Tibial artery (tissue), 4 donors: ENCODE data around the gene HSPB6.
A peak's percentile ranks its signal among the peaks of the same experiment; 100 is the strongest.

Source experiments
- DNase-seq, 2 donors: peaks; one replicate each; pipeline ENCODE4 v3.0.0-alpha.2; 2019
- H3K27ac ChIP-seq, 2 donors: fragments of 200-600 bp; sonication (generic) in 1 of 2; 1 replicate in 1 of 2; 2 replicates in 1 of 2; pipeline ENCODE4 v1.5.1; 2018 to 2019; ENCODE audit warnings: mild to moderate bottlenecking in 1 of 2
- H3K27me3 ChIP-seq, 2 donors: fragments of 200-600 bp; sonication (generic) in 1 of 2; one replicate each; pipeline versions ENCODE4 v1.5.1 to v1.6.0; 2016 to 2019
- H3K36me3 ChIP-seq, 3 donors: fragments of 200-600 bp; sonication (generic) in 2 of 3; one replicate each; pipeline ENCODE4 v1.5.1; 2016 to 2019; ENCODE audit warnings: mild to moderate bottlenecking in 2 of 3
- H3K4me1 ChIP-seq, 4 donors: fragments of 200-600 bp; sonication (generic) in 2 of 4; 1 replicate in 3 of 4; 2 replicates in 1 of 4; pipeline ENCODE4 v1.5.1; 2016 to 2019
- H3K4me3 ChIP-seq, 2 donors: fragments of 200-600 bp; sonication (generic) in 1 of 2; 1 replicate in 1 of 2; 2 replicates in 1 of 2; pipeline ENCODE4 v1.5.1; 2018 to 2019; ENCODE audit warnings: mild to moderate bottlenecking in 2 of 2
- H3K9me3 ChIP-seq, 3 donors: fragments of 200-600 bp; sonication (generic) in 1 of 3; one replicate each; pipeline ENCODE4 v1.5.1; 2016 to 2019
- intact Hi-C: fragments of 100-400 bp; cut with DNase I; formaldehyde crosslinking; loops from one replicate; pipeline ENCODE4 v1.15.0; 2023; ENCODE audit warnings: low total_unique reads
- TF ChIP-seq, protein P1 (sequence below), 2 experiments: fragments of 200-600 bp in 1 of 2; fragments of 450-650 bp in 1 of 2; IDR thresholded peaks; one replicate each; pipeline ENCODE4 v1.5.1; 2017 to 2019; ENCODE audit warnings: antibody characterized with exemption in 2 of 2, mild to moderate bottlenecking in 1 of 2, moderate library complexity in 1 of 2

Gene HSPB6

DNA sequence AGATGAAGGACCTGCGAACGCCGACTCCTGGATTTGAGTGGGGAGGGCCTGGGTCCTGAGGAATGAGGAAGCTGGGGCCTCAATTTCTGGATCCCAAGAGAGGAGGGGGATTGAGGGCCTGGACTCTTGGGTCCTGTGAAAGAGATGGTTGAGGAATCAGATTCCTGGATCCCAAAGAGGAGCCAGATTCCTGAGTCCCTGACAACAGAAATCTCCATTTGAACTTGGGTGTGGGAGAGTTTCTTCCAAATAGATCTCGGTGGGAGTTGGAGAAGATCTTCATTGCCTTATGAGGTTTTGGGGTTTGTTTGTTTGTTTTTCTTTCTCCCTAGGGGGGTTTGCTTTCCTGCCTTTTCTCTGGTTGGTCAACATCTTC, 10.8 kb downstream of the HSPB6 start:
- Histone ChIP-seq H3K36me3 (peaks cover 0 to 7% (median 0%) of the 10 kb centered on the region in 3 donors), H3K27me3 (no peaks in the 10 kb centered on the region), H3K27ac (peak overlapping the region; percentile 98 to 99), H3K4me1 (peaks cover 0 to 53% (median 42%) of the 10 kb centered on the region in 4 donors), H3K9me3 (no peaks in the 10 kb centered on the region), H3K4me3 (peak overlapping the region; percentile 80 to 96)
- intact Hi-C loops = no loop called here
- TF ChIP-seq, protein P1, sequence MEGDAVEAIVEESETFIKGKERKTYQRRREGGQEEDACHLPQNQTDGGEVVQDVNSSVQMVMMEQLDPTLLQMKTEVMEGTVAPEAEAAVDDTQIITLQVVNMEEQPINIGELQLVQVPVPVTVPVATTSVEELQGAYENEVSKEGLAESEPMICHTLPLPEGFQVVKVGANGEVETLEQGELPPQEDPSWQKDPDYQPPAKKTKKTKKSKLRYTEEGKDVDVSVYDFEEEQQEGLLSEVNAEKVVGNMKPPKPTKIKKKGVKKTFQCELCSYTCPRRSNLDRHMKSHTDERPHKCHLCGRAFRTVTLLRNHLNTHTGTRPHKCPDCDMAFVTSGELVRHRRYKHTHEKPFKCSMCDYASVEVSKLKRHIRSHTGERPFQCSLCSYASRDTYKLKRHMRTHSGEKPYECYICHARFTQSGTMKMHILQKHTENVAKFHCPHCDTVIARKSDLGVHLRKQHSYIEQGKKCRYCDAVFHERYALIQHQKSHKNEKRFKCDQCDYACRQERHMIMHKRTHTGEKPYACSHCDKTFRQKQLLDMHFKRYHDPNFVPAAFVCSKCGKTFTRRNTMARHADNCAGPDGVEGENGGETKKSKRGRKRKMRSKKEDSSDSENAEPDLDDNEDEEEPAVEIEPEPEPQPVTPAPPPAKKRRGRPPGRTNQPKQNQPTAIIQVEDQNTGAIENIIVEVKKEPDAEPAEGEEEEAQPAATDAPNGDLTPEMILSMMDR (IDR thresholded peaks at IDR 0.05) = no peak
- DNase-seq = no peak

DNA sequence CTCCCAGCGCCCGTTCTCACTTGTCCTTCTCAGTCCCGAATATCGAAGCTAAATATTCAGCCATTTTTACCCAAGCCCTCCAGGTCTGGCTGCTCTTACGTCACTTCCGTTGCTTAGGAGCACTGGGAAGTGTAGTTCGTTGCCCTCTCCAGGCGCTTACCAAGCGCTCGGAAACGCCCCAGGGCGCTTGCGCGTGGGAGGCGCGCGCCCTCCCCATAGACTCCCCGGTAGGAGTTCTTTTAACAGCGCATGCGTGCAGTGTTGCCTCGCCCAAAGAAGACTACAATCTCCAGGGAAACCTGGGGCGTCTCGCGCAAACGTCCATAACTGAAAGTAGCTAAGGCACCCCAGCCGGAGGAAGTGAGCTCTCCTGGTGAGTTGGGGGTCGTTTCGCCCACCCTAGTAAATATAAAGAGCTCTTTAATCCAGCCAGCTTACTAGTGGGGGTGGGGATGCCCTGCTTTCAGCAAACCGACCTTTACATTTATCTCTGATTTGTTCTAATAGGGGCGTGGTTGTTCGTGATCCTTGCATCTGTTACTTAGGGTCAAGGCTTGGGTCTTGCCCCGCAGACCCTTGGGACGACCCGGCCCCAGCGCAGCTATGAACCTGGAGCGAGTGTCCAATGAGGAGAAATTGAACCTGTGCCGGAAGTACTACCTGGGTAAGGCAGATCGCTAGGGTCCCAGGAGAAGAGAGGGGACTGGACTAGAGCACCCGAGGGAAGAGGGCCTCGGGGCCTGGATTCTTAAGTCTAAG, 11.3 kb downstream of the HSPB6 start, which contains the start of the genes PSENEN and U2AF1L4:
Gene PSENEN (plus strand): TSS at position 324 of the 759 bp plus-strand sequence. CDS start 280 bp downstream, at position 604.
Gene U2AF1L4 (minus strand): TSS at position 91 of the 759 bp plus-strand sequence. CDS start 27 bp downstream, at position 64.
- peak within 1 kb of the TSS; percentile 80 to 96 for H3K4me3 ChIP-seq
- intact Hi-C loops = no loop called here
- DNase-seq = peak; percentile 98 to 99
- no peaks in the 10 kb centered on the region for H3K27me3 ChIP-seq
- H3K36me3 ChIP-seq = peaks cover 0 to 7% (median 0%) of the 10 kb centered on the region in 3 donors
- TF ChIP-seq, protein P1 (IDR thresholded peaks at IDR 0.05) = no peak
- peaks cover 0 to 58% (median 43%) of the 10 kb centered on the region in 4 donors for H3K4me1 ChIP-seq
- H3K9me3 ChIP-seq = no peaks in the 10 kb centered on the region
- peak within 1 kb of the TSS; percentile 98 to 99 for H3K27ac ChIP-seq

DNA sequence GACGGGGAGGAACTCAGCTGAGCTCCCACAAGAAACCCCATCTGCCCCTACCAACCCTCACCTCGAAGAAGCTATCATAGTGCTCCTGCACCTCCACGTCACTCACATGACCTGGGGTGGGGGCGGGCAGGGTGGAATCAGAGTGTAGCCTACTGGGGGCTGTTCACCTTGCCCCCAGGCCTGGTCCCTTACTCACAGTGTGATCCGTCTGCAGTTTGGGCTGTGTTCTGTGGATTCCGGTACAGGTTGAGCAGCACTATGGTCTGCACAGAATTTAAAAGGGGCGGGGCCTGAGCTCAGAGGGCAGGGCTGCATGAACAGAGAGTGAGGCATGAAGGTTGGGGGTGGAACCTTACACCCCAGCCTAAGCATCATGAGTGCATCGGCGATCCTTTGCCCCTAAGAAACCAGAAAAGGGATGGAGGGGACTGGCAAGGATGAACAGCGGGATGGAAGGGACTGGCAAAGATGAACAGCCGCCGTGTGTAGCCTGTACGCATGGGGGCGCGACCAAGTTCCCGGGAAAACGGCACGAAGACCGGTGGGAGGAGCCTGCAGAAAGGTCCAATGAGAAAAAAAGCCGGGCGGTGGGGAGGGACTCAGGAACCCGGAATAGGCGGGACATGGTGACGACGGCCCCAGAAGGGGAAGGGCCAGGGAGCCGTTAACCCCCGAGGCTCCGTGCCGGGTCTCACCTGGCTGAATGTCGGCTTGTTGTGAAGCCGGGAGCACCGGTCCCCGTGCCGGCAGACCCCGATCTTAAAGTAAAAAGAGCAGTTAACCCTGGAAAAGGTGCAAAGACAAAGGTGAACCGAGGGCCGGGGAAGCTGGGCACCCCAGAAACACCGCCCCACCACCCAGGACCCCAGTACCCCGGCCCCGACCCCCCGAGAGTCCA, 12.2 kb downstream of the HSPB6 start:
- peak overlapping the region; percentile 80 to 96 for H3K4me3 ChIP-seq
- H3K27me3 ChIP-seq = no peaks in the 10 kb centered on the region
- no peaks in the 10 kb centered on the region for H3K9me3 ChIP-seq
- TF ChIP-seq, protein P1 (IDR thresholded peaks at IDR 0.05) = peak; percentile 43
- H3K4me1 ChIP-seq = peaks cover 0 to 56% (median 41%) of the 10 kb centered on the region in 4 donors
- DNase-seq = peak; percentile 96 to 98
- peak overlapping the region; percentile 98 to 99 for H3K27ac ChIP-seq
- intact Hi-C loops = no loop called here
- peaks cover 0 to 7% (median 0%) of the 10 kb centered on the region in 3 donors for H3K36me3 ChIP-seq

DNA sequence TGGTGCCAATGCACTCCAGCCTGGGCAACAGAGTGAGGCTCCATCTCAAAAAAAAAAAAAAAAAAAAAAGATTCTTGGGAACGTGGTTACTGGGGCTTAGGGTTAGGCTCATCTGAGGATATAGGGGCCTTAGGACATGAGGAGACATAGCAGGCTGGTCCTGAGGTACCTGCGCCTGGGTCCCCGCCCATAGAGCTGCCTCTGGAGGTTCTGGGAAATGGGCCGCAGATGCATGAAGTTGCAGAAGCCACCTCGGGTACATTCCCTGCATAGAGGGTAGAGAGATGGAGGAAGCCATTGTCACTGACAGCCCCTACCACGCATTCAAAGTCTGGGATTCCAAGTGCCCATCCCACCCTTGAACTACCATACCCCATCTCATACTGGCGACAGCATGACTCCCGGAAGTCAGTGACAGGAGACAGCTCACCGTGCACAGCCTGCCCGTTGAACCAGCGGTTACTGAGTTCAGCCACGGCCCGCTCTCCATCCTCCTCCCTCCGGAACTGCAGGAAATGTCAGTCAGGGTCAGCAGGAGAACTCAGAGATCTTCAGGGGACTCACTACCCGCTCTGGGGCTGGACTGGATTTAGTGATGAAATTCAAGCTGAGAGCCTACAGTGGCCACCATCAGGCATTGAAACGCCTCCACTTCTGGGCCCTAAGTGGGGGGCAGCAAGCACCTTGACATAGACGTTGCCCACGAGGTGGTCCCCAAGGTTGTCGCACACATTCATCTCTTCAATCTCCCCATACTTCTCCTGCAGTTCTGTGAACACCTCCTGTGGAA, 13.0 kb downstream of the HSPB6 start:
- TF ChIP-seq, protein P1 (IDR thresholded peaks at IDR 0.05) = no peak
- intact Hi-C loops = no loop called here

More for the DNA sequence above, 13.0 kb downstream of the HSPB6 start:
- Histone ChIP-seq H3K27ac (peak overlapping the region; percentile 98 to 99), H3K9me3 (no peaks in the 10 kb centered on the region), H3K4me1 (peaks cover 0 to 54% (median 39%) of the 10 kb centered on the region in 4 donors), H3K4me3 (peak overlapping the region in 1 of 2 donors; percentile 96), H3K27me3 (no peaks in the 10 kb centered on the region), H3K36me3 (peaks cover under 1 to 11% (median 1%) of the 10 kb centered on the region in 3 donors)
- no peak for DNase-seq
